Tongue (tissue), 2 donors: ENCODE measurements around the gene KLF5. TPM values are rescaled to one million over a fixed set of nuclear protein-coding genes. Genes with fewer than 3 reads are reported as not detected.

Source experiments
- small RNA-seq: library from RNA; depleted of rRNA; stranded (forward); fragments of <200 nt; gene quantifications from one replicate; pipeline ENCODE3, GENCODE V24; 2014; ENCODE audit warnings: low replicate concordance
- total RNA-seq: library from RNA; depleted of rRNA; stranded (reverse); fragments of >200 nt; gene quantifications from one replicate; pipeline ENCODE4 v1.2.3, GENCODE V29; 2014

Gene KLF5
- total RNA-seq, 1 donor from 2014 or later, result 49.3 TPM

Small RNA genes lying within 50 kb of the gene (small RNA-seq; reads per million reads assigned to genes)
- not detected for gene RNU6-66P
